ENCODE data around the gene RIC3.

Gene RIC3

GRCh38 chr11:8067567-8067928 is 101.3 kb downstream of the RIC3 start:
- no peak for TF ChIP-seq CSRNP3 (CRISPR knock-in tag; IDR thresholded peaks at IDR 0.05)
- TF ChIP-seq RARB (CRISPR knock-in tag; IDR thresholded peaks at IDR 0.05), result no peak
- TF ChIP-seq ZFP3 (CRISPR knock-in tag; IDR thresholded peaks at IDR 0.05), result no peak
- TF ChIP-seq ESRRG (CRISPR knock-in tag; IDR thresholded peaks at IDR 0.05), result no peak
- no peak for TF ChIP-seq CREB5 (CRISPR knock-in tag; IDR thresholded peaks at IDR 0.05; ENCODE audit: low read depth)
- TF ChIP-seq ZNF70 (CRISPR knock-in tag; IDR thresholded peaks at IDR 0.05), result no peak
- TF ChIP-seq ZNF8 (CRISPR knock-in tag; IDR thresholded peaks at IDR 0.05), result no peak
- no peak for TF ChIP-seq BACH2 (CRISPR knock-in tag; IDR thresholded peaks at IDR 0.05; ENCODE audit: borderline replicate concordance)
- no peak for TF ChIP-seq SNAI2 (CRISPR knock-in tag; IDR thresholded peaks at IDR 0.05)
- TF ChIP-seq ZFP30 (CRISPR knock-in tag; IDR thresholded peaks at IDR 0.05), result no peak
- TF ChIP-seq ZNF565 (CRISPR knock-in tag; conservative IDR thresholded peaks at IDR 0.05; ENCODE audit: low read depth), result no peak
- TF ChIP-seq TSHZ2 (CRISPR knock-in tag; IDR thresholded peaks at IDR 0.05), result no peak
- no peak for TF ChIP-seq CSDC2 (CRISPR knock-in tag; IDR thresholded peaks at IDR 0.05)
- TF ChIP-seq GLIS3 (CRISPR knock-in tag; IDR thresholded peaks at IDR 0.05), result no peak
- no peak for TF ChIP-seq ZC3H10 (CRISPR knock-in tag; IDR thresholded peaks at IDR 0.05)
- TF ChIP-seq PATZ1 (CRISPR knock-in tag; IDR thresholded peaks at IDR 0.05; ENCODE audit: borderline replicate concordance), result no peak
- no peak for TF ChIP-seq ARNTL (CRISPR knock-in tag; IDR thresholded peaks at IDR 0.05; ENCODE audit: borderline replicate concordance, low read depth)
- TF ChIP-seq ISL1 (CRISPR knock-in tag; IDR thresholded peaks at IDR 0.05), result no peak
- no peak for TF ChIP-seq TOX (CRISPR knock-in tag; IDR thresholded peaks at IDR 0.05; ENCODE audit: borderline replicate concordance)
- ATAC-seq, result no peak

GRCh38 chr11:8066911-8067455 is 101.8 kb downstream of the RIC3 start:
- no peak for ATAC-seq
- no peak for TF ChIP-seq ARNTL (CRISPR knock-in tag; IDR thresholded peaks at IDR 0.05; ENCODE audit: borderline replicate concordance, low read depth)
- no peak for TF ChIP-seq RARB (CRISPR knock-in tag; IDR thresholded peaks at IDR 0.05)
- no peak for TF ChIP-seq PPARA (CRISPR knock-in tag; IDR thresholded peaks at IDR 0.05; ENCODE audit: borderline replicate concordance)
- no peak for TF ChIP-seq ESRRG (CRISPR knock-in tag; IDR thresholded peaks at IDR 0.05)

- TF ChIP-seq ZNF565 (CRISPR knock-in tag; conservative IDR thresholded peaks at IDR 0.05; ENCODE audit: low read depth), result no peak
- ATAC-seq, result peak; percentile 6
Measured at GRCh38 chr11:8066036-8066910, 102.6 kb downstream of the RIC3 start.

GRCh38 chr11:8065031-8065430 is 103.8 kb downstream of the RIC3 start:
- no peak for ATAC-seq
- no peak for TF ChIP-seq OSR1 (CRISPR knock-in tag; IDR thresholded peaks at IDR 0.05)
- no peak for TF ChIP-seq ESRRG (CRISPR knock-in tag; IDR thresholded peaks at IDR 0.05)
- no peak for TF ChIP-seq CREB5 (CRISPR knock-in tag; IDR thresholded peaks at IDR 0.05; ENCODE audit: low read depth)
- no peak for TF ChIP-seq PATZ1 (CRISPR knock-in tag; IDR thresholded peaks at IDR 0.05; ENCODE audit: borderline replicate concordance)
- no peak for TF ChIP-seq CSRNP3 (CRISPR knock-in tag; IDR thresholded peaks at IDR 0.05)
